HEK293 (cell line): ENCODE data around the gene OSGEPL1.

Source experiments
- KLF10 ChIP-seq: fragments of 450-650 bp; IDR thresholded peaks from 2 replicates; pipeline ENCODE4 v1.5.1; 2018; ENCODE audit warnings: missing biosample characterization, mild to moderate bottlenecking, missing genetic modification characterization
- KLF16 ChIP-seq: fragments of 450-650 bp; formaldehyde crosslinking; IDR thresholded peaks from 2 replicates; pipeline ENCODE4 v1.5.1; 2017; ENCODE audit warnings: missing biosample characterization, missing genetic modification characterization
- MZF1 ChIP-seq: fragments of 450-650 bp; formaldehyde crosslinking; IDR thresholded peaks from 2 replicates; pipeline ENCODE4 v1.5.1; 2017; ENCODE audit warnings: missing biosample characterization, missing genetic modification characterization, borderline replicate concordance
- SP3 ChIP-seq: fragments of 450-650 bp; formaldehyde crosslinking; IDR thresholded peaks from 2 replicates; pipeline ENCODE4 v1.5.1; 2016; ENCODE audit warnings: missing biosample characterization, missing genetic modification characterization
- ZBTB17 ChIP-seq: fragments of 450-650 bp; formaldehyde crosslinking; IDR thresholded peaks from 2 replicates; pipeline ENCODE4 v1.5.1; 2016; ENCODE audit warnings: missing biosample characterization, missing genetic modification characterization
- ZBTB21 ChIP-seq: fragments of 450-650 bp; formaldehyde crosslinking; IDR thresholded peaks from 2 replicates; pipeline ENCODE4 v1.5.1; 2017; ENCODE audit warnings: missing biosample characterization, missing genetic modification characterization
- ZBTB48 ChIP-seq: fragments of 450-650 bp; formaldehyde crosslinking; IDR thresholded peaks from 2 replicates; pipeline ENCODE4 v1.5.1; 2016; ENCODE audit warnings: missing biosample characterization, missing genetic modification characterization
- ZBTB7A ChIP-seq: fragments of 450-650 bp; formaldehyde crosslinking; IDR thresholded peaks from 2 replicates; pipeline ENCODE4 v1.5.1; 2016; ENCODE audit warnings: low read depth, missing biosample characterization, missing genetic modification characterization
- ZBTB8A ChIP-seq: fragments of 450-650 bp; formaldehyde crosslinking; IDR thresholded peaks from 2 replicates; pipeline ENCODE4 v1.5.1; 2016; ENCODE audit warnings: missing biosample characterization, missing genetic modification characterization
- ZFP3 ChIP-seq: fragments of 450-650 bp; formaldehyde crosslinking; IDR thresholded peaks from 2 replicates; pipeline ENCODE4 v1.5.1; 2016; ENCODE audit warnings: low read depth, missing biosample characterization, missing genetic modification characterization
- ZIC2 ChIP-seq: fragments of 450-650 bp; formaldehyde crosslinking; IDR thresholded peaks from 2 replicates; pipeline ENCODE4 v1.5.1; 2016; ENCODE audit warnings: missing biosample characterization, missing genetic modification characterization
- ZNF16 ChIP-seq: fragments of 450-650 bp; formaldehyde crosslinking; IDR thresholded peaks from 2 replicates; pipeline ENCODE4 v1.5.1; 2016; ENCODE audit warnings: low read depth, missing biosample characterization, missing genetic modification characterization
- ZNF2 ChIP-seq: fragments of 450-650 bp; formaldehyde crosslinking; IDR thresholded peaks from 2 replicates; pipeline ENCODE4 v1.5.1; 2016; ENCODE audit warnings: missing biosample characterization, missing genetic modification characterization
- ZNF202 ChIP-seq: fragments of 450-650 bp; formaldehyde crosslinking; IDR thresholded peaks from 2 replicates; pipeline ENCODE4 v1.5.1; 2016; ENCODE audit warnings: missing biosample characterization, missing genetic modification characterization, borderline replicate concordance
- ZNF221 ChIP-seq: fragments of 450-650 bp; formaldehyde crosslinking; IDR thresholded peaks from 2 replicates; pipeline ENCODE4 v1.5.1; 2017; ENCODE audit warnings: missing biosample characterization, missing genetic modification characterization, borderline replicate concordance
- ZNF37A ChIP-seq: fragments of 450-650 bp; IDR thresholded peaks from 2 replicates; pipeline ENCODE4 v1.5.1; 2018; ENCODE audit warnings: missing biosample characterization, missing genetic modification characterization
- ZNF561 ChIP-seq: fragments of 450-650 bp; IDR thresholded peaks from 2 replicates; pipeline ENCODE4 v1.5.1; 2018; ENCODE audit warnings: missing biosample characterization, missing genetic modification characterization, borderline replicate concordance
- ZNF677 ChIP-seq: fragments of 450-650 bp; IDR thresholded peaks from 2 replicates; pipeline ENCODE4 v1.5.0; 2018; ENCODE audit warnings: missing biosample characterization, mild to moderate bottlenecking, missing genetic modification characterization, moderate library complexity
- TF ChIP-seq, protein P1 (sequence below): fragments of 450-650 bp; formaldehyde crosslinking; IDR thresholded peaks from 2 replicates; pipeline ENCODE4 v1.5.1; 2016; ENCODE audit warnings: missing biosample characterization, missing genetic modification characterization, borderline replicate concordance
- TF ChIP-seq, protein P2 (sequence below): fragments of 450-650 bp; formaldehyde crosslinking; IDR thresholded peaks from 2 replicates; pipeline ENCODE4 v1.5.1; 2016; ENCODE audit warnings: missing biosample characterization, missing genetic modification characterization
- TF ChIP-seq, protein P3 (sequence below): fragments of 450-650 bp; formaldehyde crosslinking; IDR thresholded peaks from 2 replicates; pipeline ENCODE4 v1.5.1; 2016; ENCODE audit warnings: missing biosample characterization, missing genetic modification characterization
- TF ChIP-seq, protein P4 (sequence below): fragments of 450-650 bp; formaldehyde crosslinking; IDR thresholded peaks from 2 replicates; pipeline ENCODE4 v1.5.1; 2016; ENCODE audit warnings: missing biosample characterization, missing genetic modification characterization, low read depth
- TF ChIP-seq, protein P5 (sequence below): fragments of 450-650 bp; formaldehyde crosslinking; IDR thresholded peaks from 2 replicates; pipeline ENCODE4; 2016; ENCODE audit warnings: missing biosample characterization, missing genetic modification characterization
- TF ChIP-seq, protein P6 (sequence below): fragments of 450-650 bp; formaldehyde crosslinking; IDR thresholded peaks from 2 replicates; pipeline ENCODE4 v1.5.1; 2016; ENCODE audit warnings: missing biosample characterization, missing genetic modification characterization

OSGEPL1 gene

DNA sequence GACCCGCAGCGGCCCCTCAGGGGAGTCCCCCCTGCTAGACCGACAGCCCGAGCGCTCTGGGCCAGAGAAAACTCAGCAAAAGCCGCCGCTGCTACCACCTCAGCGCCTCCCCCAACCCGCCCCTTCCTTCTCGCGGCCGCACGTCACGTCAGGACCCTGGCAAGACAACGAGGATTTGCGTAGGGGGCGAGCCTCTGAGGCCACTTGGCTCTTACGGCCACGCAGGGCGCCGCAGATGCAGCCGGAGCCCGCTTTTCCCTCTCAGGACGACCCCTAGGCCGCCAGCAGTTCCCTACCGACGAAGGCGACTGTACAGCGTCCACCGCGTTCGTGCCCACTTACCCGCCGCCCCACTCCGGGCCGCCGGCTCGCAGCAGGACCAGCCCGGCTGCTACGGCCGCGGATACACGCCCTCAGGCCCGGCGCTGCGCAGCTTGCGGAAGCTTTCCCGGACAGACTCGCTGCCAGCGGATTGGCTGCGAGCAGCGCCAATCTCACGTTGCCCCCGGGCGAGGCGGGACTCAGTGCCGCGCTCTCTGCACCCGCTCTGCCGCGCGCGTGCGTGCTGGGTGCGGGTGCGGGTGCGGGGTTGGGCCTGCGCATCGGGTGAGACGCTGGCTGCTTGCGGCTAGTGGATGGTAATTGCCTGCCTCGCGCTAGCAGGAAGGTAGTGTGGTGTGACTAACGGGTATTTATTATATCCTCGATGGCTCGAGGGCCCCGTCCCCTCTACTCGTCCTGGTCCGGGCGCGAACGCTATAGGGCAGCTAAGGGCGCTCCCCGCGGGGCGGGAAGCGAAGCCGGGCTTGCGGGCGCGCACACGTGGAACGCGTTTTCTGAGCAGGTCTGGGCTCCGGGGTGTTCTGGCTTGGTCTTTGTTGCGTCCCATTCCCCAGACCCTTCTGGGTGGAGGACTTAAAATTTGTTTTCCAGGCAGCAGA lies 21.6 kb upstream of the OSGEPL1 start, which contains the start of the genes ORMDL1 and PMS1 (continued):
- TF ChIP-seq ZNF677 (tag by site-specific recombination) (no peak), ZNF2 (tag by site-specific recombination) (peak; percentile 87), SP3 (tag by site-specific recombination) (peak; percentile 78), ZNF221 (tag by site-specific recombination) (no peak), ZBTB17 (tag by site-specific recombination) (peak; percentile 72), ZNF16 (tag by site-specific recombination) (no peak), ZFP3 (no peak), ZBTB8A (tag by site-specific recombination) (peak; percentile 87), KLF16 (tag by site-specific recombination) (peak; percentile 81), ZBTB48 (peak; percentile 70), ZBTB7A (tag by site-specific recombination) (no peak), KLF10 (tag by site-specific recombination) (peak; percentile 59), ZNF202 (tag by site-specific recombination) (no peak), ZBTB21 (tag by site-specific recombination) (peak; percentile 48), ZIC2 (tag by site-specific recombination) (peak; percentile 60), MZF1 (tag by site-specific recombination) (no peak), ZNF37A (tag by site-specific recombination) (no peak), ZNF561 (tag by site-specific recombination) (peak; percentile 38; the same call in 1 of the 2 replicates)
- TF ChIP-seq, protein P1, sequence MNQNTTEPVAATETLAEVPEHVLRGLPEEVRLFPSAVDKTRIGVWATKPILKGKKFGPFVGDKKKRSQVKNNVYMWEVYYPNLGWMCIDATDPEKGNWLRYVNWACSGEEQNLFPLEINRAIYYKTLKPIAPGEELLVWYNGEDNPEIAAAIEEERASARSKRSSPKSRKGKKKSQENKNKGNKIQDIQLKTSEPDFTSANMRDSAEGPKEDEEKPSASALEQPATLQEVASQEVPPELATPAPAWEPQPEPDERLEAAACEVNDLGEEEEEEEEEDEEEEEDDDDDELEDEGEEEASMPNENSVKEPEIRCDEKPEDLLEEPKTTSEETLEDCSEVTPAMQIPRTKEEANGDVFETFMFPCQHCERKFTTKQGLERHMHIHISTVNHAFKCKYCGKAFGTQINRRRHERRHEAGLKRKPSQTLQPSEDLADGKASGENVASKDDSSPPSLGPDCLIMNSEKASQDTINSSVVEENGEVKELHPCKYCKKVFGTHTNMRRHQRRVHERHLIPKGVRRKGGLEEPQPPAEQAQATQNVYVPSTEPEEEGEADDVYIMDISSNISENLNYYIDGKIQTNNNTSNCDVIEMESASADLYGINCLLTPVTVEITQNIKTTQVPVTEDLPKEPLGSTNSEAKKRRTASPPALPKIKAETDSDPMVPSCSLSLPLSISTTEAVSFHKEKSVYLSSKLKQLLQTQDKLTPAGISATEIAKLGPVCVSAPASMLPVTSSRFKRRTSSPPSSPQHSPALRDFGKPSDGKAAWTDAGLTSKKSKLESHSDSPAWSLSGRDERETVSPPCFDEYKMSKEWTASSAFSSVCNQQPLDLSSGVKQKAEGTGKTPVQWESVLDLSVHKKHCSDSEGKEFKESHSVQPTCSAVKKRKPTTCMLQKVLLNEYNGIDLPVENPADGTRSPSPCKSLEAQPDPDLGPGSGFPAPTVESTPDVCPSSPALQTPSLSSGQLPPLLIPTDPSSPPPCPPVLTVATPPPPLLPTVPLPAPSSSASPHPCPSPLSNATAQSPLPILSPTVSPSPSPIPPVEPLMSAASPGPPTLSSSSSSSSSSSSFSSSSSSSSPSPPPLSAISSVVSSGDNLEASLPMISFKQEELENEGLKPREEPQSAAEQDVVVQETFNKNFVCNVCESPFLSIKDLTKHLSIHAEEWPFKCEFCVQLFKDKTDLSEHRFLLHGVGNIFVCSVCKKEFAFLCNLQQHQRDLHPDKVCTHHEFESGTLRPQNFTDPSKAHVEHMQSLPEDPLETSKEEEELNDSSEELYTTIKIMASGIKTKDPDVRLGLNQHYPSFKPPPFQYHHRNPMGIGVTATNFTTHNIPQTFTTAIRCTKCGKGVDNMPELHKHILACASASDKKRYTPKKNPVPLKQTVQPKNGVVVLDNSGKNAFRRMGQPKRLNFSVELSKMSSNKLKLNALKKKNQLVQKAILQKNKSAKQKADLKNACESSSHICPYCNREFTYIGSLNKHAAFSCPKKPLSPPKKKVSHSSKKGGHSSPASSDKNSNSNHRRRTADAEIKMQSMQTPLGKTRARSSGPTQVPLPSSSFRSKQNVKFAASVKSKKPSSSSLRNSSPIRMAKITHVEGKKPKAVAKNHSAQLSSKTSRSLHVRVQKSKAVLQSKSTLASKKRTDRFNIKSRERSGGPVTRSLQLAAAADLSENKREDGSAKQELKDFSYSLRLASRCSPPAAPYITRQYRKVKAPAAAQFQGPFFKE (tag by site-specific recombination): no peak
- TF ChIP-seq, protein P2, sequence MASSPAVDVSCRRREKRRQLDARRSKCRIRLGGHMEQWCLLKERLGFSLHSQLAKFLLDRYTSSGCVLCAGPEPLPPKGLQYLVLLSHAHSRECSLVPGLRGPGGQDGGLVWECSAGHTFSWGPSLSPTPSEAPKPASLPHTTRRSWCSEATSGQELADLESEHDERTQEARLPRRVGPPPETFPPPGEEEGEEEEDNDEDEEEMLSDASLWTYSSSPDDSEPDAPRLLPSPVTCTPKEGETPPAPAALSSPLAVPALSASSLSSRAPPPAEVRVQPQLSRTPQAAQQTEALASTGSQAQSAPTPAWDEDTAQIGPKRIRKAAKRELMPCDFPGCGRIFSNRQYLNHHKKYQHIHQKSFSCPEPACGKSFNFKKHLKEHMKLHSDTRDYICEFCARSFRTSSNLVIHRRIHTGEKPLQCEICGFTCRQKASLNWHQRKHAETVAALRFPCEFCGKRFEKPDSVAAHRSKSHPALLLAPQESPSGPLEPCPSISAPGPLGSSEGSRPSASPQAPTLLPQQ (tag by site-specific recombination): peak; percentile 65
- TF ChIP-seq, protein P3, sequence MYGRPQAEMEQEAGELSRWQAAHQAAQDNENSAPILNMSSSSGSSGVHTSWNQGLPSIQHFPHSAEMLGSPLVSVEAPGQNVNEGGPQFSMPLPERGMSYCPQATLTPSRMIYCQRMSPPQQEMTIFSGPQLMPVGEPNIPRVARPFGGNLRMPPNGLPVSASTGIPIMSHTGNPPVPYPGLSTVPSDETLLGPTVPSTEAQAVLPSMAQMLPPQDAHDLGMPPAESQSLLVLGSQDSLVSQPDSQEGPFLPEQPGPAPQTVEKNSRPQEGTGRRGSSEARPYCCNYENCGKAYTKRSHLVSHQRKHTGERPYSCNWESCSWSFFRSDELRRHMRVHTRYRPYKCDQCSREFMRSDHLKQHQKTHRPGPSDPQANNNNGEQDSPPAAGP (tag by site-specific recombination): peak; percentile 71
- TF ChIP-seq, protein P4, sequence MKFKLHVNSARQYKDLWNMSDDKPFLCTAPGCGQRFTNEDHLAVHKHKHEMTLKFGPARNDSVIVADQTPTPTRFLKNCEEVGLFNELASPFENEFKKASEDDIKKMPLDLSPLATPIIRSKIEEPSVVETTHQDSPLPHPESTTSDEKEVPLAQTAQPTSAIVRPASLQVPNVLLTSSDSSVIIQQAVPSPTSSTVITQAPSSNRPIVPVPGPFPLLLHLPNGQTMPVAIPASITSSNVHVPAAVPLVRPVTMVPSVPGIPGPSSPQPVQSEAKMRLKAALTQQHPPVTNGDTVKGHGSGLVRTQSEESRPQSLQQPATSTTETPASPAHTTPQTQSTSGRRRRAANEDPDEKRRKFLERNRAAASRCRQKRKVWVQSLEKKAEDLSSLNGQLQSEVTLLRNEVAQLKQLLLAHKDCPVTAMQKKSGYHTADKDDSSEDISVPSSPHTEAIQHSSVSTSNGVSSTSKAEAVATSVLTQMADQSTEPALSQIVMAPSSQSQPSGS (tag by site-specific recombination): no peak
- TF ChIP-seq, protein P5, sequence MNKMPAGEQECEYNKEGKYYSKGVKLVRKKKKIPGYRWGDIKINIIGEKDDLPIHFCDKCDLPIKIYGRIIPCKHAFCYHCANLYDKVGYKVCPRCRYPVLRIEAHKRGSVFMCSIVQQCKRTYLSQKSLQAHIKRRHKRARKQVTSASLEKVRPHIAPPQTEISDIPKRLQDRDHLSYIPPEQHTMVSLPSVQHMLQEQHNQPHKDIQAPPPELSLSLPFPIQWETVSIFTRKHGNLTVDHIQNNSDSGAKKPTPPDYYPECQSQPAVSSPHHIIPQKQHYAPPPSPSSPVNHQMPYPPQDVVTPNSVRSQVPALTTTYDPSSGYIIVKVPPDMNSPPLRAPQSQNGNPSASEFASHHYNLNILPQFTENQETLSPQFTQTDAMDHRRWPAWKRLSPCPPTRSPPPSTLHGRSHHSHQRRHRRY (tag by site-specific recombination): no peak
- TF ChIP-seq, protein P6, sequence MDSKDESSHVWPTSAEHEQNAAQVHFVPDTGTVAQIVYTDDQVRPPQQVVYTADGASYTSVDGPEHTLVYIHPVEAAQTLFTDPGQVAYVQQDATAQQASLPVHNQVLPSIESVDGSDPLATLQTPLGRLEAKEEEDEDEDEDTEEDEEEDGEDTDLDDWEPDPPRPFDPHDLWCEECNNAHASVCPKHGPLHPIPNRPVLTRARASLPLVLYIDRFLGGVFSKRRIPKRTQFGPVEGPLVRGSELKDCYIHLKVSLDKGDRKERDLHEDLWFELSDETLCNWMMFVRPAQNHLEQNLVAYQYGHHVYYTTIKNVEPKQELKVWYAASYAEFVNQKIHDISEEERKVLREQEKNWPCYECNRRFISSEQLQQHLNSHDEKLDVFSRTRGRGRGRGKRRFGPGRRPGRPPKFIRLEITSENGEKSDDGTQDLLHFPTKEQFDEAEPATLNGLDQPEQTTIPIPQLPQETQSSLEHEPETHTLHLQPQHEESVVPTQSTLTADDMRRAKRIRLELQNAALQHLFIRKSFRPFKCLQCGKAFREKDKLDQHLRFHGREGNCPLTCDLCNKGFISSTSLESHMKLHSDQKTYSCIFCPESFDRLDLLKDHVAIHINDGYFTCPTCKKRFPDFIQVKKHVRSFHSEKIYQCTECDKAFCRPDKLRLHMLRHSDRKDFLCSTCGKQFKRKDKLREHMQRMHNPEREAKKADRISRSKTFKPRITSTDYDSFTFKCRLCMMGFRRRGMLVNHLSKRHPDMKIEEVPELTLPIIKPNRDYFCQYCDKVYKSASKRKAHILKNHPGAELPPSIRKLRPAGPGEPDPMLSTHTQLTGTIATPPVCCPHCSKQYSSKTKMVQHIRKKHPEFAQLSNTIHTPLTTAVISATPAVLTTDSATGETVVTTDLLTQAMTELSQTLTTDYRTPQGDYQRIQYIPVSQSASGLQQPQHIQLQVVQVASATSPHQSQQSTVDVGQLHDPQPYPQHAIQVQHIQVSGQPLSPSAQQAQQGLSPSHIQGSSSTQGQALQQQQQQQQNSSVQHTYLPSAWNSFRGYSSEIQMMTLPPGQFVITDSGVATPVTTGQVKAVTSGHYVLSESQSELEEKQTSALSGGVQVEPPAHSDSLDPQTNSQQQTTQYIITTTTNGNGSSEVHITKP (tag by site-specific recombination): peak; percentile 98
